Smooth muscle cell of the brain vasculature (primary cell): ENCODE data around the gene ACOT13.
"Not testable (repeated sequence)": the region's sequence is repeated elsewhere in the genome, so short reads cannot be mapped to it uniquely, and the experiment has no call there.

Experiments used
- DNase-seq: peaks from one replicate; pipeline ENCODE4 v3.0.0-alpha.2; 2012; ENCODE audit warnings: low read depth, low spot score

ACOT13 gene

GRCh38 chr6:24692415-24692814, 25.5 kb downstream of the ACOT13 start:
- DNase-seq, result no peak

- no peak for DNase-seq
These were observed 26.1 kb downstream of the ACOT13 start for GRCh38 chr6:24692848-24693592.

- DNase-seq, result no peak
These were observed 27.3 kb downstream of the ACOT13 start for GRCh38 chr6:24694198-24694597.

- not testable (repeated sequence) for DNase-seq
These were observed 28.8 kb downstream of the ACOT13 start for GRCh38 chr6:24695635-24696034.

- no peak for DNase-seq
These were observed 29.2 kb downstream of the ACOT13 start for GRCh38 chr6:24696097-24696496.

GRCh38 chr6:24699521-24700359, 32.9 kb downstream of the ACOT13 start:
- no peak for DNase-seq

GRCh38 chr6:24702720-24703282, 35.9 kb downstream of the ACOT13 start:
- no peak for DNase-seq

- no peak for DNase-seq
These were observed 37.6 kb downstream of the ACOT13 start for GRCh38 chr6:24704468-24704867.

- no peak for DNase-seq
These were observed 41.7 kb downstream of the ACOT13 start for GRCh38 chr6:24708612-24709011.

- DNase-seq, result no peak
These were observed 42.3 kb downstream of the ACOT13 start for GRCh38 chr6:24709014-24709711.

GRCh38 chr6:24710519-24711303, 43.8 kb downstream of the ACOT13 start:
- no peak for DNase-seq

- DNase-seq, result not testable (repeated sequence)
These were observed 49.8 kb downstream of the ACOT13 start for GRCh38 chr6:24716602-24717148.

- DNase-seq, result no peak
These were observed 51.7 kb downstream of the ACOT13 start for GRCh38 chr6:24718449-24719124.

GRCh38 chr6:24719125-24719971, 52.5 kb downstream of the ACOT13 start, which contains the start of gene C6orf62:
TSS of gene C6orf62 (minus strand) at chr6:24719154. CDS start at chr6:24718668, 486 bp downstream.
- no peak for DNase-seq

- no peak for DNase-seq
These were observed 53.3 kb downstream of the ACOT13 start for GRCh38 chr6:24720131-24720603.

- peak; percentile 100 for DNase-seq
These were observed 54.0 kb downstream of the ACOT13 start for GRCh38 chr6:24720604-24721460.

- DNase-seq, result no peak
These were observed 54.8 kb downstream of the ACOT13 start for GRCh38 chr6:24721461-24722215.
